HEK293 (cell line): ENCODE data around the gene TRUB1.

Source experiments
- KLF9 ChIP-seq: fragments of 450-650 bp; formaldehyde crosslinking; IDR thresholded peaks from 2 replicates; pipeline ENCODE4 v1.5.1; 2016; ENCODE audit warnings: missing biosample characterization, missing genetic modification characterization, low read depth
- PRDM1 ChIP-seq: fragments of 450-650 bp; formaldehyde crosslinking; IDR thresholded peaks from 2 replicates; pipeline ENCODE4; 2016; ENCODE audit warnings: missing biosample characterization, missing genetic modification characterization
- ZBTB1 ChIP-seq: fragments of 450-650 bp; formaldehyde crosslinking; IDR thresholded peaks from 2 replicates; pipeline ENCODE4 v1.5.1; 2016; ENCODE audit warnings: missing biosample characterization, missing genetic modification characterization
- ZBTB20 ChIP-seq: fragments of 450-650 bp; formaldehyde crosslinking; IDR thresholded peaks from 2 replicates; pipeline ENCODE4 v1.5.1; 2016; ENCODE audit warnings: missing biosample characterization, missing genetic modification characterization
- ZBTB8A ChIP-seq: fragments of 450-650 bp; formaldehyde crosslinking; IDR thresholded peaks from 2 replicates; pipeline ENCODE4 v1.5.1; 2016; ENCODE audit warnings: missing biosample characterization, missing genetic modification characterization
- ZNF335 ChIP-seq: fragments of 450-650 bp; formaldehyde crosslinking; conservative IDR thresholded peaks from 2 replicates; pipeline ENCODE4 v1.5.1; 2016; ENCODE audit warnings: missing biosample characterization, missing genetic modification characterization
- ZNF350 ChIP-seq: fragments of 450-650 bp; formaldehyde crosslinking; IDR thresholded peaks from 2 replicates; pipeline ENCODE4 v1.5.0; 2017; ENCODE audit warnings: missing biosample characterization, mild to moderate bottlenecking, missing genetic modification characterization
- ZNF426 ChIP-seq: fragments of 450-650 bp; formaldehyde crosslinking; IDR thresholded peaks from 2 replicates; pipeline ENCODE4 v1.5.1; 2017; ENCODE audit warnings: missing biosample characterization, missing genetic modification characterization, mild to moderate bottlenecking, inconsistent platforms, moderate library complexity
- ZNF473 ChIP-seq: fragments of 450-650 bp; formaldehyde crosslinking; IDR thresholded peaks from 2 replicates; pipeline ENCODE4 v1.5.1; 2017; ENCODE audit warnings: missing biosample characterization, missing genetic modification characterization
- ZNF48 ChIP-seq: fragments of 450-650 bp; formaldehyde crosslinking; IDR thresholded peaks from 2 replicates; pipeline ENCODE4 v1.5.1; 2016; ENCODE audit warnings: missing biosample characterization, missing genetic modification characterization
- ZNF561 ChIP-seq: fragments of 450-650 bp; IDR thresholded peaks from 2 replicates; pipeline ENCODE4 v1.5.1; 2018; ENCODE audit warnings: missing biosample characterization, missing genetic modification characterization, borderline replicate concordance
- ZNF629 ChIP-seq: fragments of 450-650 bp; formaldehyde crosslinking; IDR thresholded peaks from 2 replicates; pipeline ENCODE4 v1.5.1; 2017; ENCODE audit warnings: missing biosample characterization, missing genetic modification characterization
- ZNF658 ChIP-seq: fragments of 450-650 bp; formaldehyde crosslinking; IDR thresholded peaks from 2 replicates; pipeline ENCODE4; 2016; ENCODE audit warnings: missing biosample characterization, missing genetic modification characterization
- ZNF660 ChIP-seq: fragments of 450-650 bp; IDR thresholded peaks from 2 replicates; pipeline ENCODE4 v1.5.1; 2018; ENCODE audit warnings: missing biosample characterization, mild to moderate bottlenecking, missing genetic modification characterization
- ZNF701 ChIP-seq: fragments of 450-650 bp; formaldehyde crosslinking; IDR thresholded peaks from 2 replicates; pipeline ENCODE4 v1.5.1; 2016; ENCODE audit warnings: missing biosample characterization, missing genetic modification characterization
- ZNF747 ChIP-seq: fragments of 450-650 bp; formaldehyde crosslinking; IDR thresholded peaks from 2 replicates; pipeline ENCODE4 v1.5.1; 2016; ENCODE audit warnings: missing biosample characterization, missing genetic modification characterization
- TF ChIP-seq, protein P1 (sequence below): fragments of 450-650 bp; formaldehyde crosslinking; IDR thresholded peaks from 2 replicates; pipeline ENCODE4 v1.5.1; 2016; ENCODE audit warnings: missing biosample characterization, missing genetic modification characterization, low read depth
- TF ChIP-seq, protein P2 (sequence below): fragments of 450-650 bp; formaldehyde crosslinking; IDR thresholded peaks from 2 replicates; pipeline ENCODE4 v1.5.1; 2016; ENCODE audit warnings: missing biosample characterization, missing genetic modification characterization
- TF ChIP-seq, protein P3 (sequence below): fragments of 450-650 bp; formaldehyde crosslinking; IDR thresholded peaks from 2 replicates; pipeline ENCODE4 v1.5.1; 2016; ENCODE audit warnings: missing biosample characterization, missing genetic modification characterization
- TF ChIP-seq, protein P4 (sequence below): fragments of 450-650 bp; formaldehyde crosslinking; conservative IDR thresholded peaks from 2 replicates; pipeline ENCODE4 v1.5.1; 2016; ENCODE audit warnings: low read depth, missing biosample characterization, missing genetic modification characterization
- TF ChIP-seq, protein P5 (sequence below): fragments of 450-650 bp; formaldehyde crosslinking; IDR thresholded peaks from 2 replicates; pipeline ENCODE4 v1.5.1; 2017; ENCODE audit warnings: missing biosample characterization, mild to moderate bottlenecking, missing genetic modification characterization, moderate library complexity
- TF ChIP-seq, protein P6 (sequence below): fragments of 450-650 bp; formaldehyde crosslinking; IDR thresholded peaks from 2 replicates; pipeline ENCODE4 v1.5.1; 2016; ENCODE audit warnings: missing biosample characterization, missing genetic modification characterization
- TF ChIP-seq, protein P7 (sequence below): fragments of 450-650 bp; formaldehyde crosslinking; IDR thresholded peaks from 2 replicates; pipeline ENCODE4 v1.5.1; 2016; ENCODE audit warnings: missing biosample characterization, missing genetic modification characterization, borderline replicate concordance

TRUB1 gene

DNA sequence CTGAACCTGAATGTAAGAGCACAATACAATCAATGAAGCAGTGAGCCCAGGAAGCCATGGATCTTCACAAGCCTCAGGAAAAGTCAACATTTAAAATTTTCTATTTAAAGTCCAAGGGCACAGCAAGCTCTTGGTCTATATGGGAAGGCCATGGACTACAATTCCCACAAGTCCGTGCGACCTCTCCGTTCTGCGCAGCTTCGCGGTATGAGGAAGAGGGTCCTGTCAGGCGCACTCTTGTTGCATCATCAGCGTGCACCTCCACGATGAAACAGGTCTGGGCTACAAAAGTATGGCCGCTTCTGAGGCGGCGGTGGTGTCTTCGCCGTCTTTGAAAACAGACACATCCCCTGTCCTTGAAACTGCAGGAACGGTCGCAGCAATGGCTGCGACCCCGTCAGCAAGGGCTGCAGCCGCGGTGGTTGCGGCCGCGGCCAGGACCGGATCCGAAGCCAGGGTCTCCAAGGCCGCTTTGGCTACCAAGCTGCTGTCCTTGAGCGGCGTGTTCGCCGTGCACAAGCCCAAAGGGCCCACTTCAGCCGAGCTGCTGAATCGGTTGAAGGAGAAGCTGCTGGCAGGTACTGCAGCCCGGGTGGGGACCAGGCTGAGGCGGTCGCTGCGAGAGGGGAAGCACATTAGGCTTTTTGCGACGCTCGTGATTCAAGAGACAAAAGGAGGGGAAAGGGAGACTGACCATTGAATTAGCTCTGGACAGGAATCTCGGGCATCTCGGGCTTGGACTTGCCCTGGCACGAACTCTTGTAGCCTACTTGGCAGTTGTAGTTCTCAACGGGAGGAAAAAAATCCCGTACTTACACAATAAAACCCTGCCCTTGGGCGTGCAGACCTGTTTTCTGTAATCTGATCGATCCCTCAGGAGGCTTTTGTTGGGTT is at the start of gene TRUB1 (continued):
- TF ChIP-seq, protein P1, sequence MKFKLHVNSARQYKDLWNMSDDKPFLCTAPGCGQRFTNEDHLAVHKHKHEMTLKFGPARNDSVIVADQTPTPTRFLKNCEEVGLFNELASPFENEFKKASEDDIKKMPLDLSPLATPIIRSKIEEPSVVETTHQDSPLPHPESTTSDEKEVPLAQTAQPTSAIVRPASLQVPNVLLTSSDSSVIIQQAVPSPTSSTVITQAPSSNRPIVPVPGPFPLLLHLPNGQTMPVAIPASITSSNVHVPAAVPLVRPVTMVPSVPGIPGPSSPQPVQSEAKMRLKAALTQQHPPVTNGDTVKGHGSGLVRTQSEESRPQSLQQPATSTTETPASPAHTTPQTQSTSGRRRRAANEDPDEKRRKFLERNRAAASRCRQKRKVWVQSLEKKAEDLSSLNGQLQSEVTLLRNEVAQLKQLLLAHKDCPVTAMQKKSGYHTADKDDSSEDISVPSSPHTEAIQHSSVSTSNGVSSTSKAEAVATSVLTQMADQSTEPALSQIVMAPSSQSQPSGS (tag by site-specific recombination): peak; percentile 58
- TF ChIP-seq, protein P2, sequence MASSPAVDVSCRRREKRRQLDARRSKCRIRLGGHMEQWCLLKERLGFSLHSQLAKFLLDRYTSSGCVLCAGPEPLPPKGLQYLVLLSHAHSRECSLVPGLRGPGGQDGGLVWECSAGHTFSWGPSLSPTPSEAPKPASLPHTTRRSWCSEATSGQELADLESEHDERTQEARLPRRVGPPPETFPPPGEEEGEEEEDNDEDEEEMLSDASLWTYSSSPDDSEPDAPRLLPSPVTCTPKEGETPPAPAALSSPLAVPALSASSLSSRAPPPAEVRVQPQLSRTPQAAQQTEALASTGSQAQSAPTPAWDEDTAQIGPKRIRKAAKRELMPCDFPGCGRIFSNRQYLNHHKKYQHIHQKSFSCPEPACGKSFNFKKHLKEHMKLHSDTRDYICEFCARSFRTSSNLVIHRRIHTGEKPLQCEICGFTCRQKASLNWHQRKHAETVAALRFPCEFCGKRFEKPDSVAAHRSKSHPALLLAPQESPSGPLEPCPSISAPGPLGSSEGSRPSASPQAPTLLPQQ: peak; percentile 85
- TF ChIP-seq, protein P3, sequence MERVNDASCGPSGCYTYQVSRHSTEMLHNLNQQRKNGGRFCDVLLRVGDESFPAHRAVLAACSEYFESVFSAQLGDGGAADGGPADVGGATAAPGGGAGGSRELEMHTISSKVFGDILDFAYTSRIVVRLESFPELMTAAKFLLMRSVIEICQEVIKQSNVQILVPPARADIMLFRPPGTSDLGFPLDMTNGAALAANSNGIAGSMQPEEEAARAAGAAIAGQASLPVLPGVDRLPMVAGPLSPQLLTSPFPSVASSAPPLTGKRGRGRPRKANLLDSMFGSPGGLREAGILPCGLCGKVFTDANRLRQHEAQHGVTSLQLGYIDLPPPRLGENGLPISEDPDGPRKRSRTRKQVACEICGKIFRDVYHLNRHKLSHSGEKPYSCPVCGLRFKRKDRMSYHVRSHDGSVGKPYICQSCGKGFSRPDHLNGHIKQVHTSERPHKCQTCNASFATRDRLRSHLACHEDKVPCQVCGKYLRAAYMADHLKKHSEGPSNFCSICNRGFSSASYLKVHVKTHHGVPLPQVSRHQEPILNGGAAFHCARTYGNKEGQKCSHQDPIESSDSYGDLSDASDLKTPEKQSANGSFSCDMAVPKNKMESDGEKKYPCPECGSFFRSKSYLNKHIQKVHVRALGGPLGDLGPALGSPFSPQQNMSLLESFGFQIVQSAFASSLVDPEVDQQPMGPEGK (tag by site-specific recombination): no peak
- TF ChIP-seq ZNF660: peak; percentile 71; the same call in 1 of the 2 replicates
- TF ChIP-seq ZNF335 (tag by site-specific recombination): peak; percentile 92
- TF ChIP-seq ZNF658 (tag by site-specific recombination): no peak
- TF ChIP-seq PRDM1 (tag by site-specific recombination): no peak
- TF ChIP-seq, protein P4, sequence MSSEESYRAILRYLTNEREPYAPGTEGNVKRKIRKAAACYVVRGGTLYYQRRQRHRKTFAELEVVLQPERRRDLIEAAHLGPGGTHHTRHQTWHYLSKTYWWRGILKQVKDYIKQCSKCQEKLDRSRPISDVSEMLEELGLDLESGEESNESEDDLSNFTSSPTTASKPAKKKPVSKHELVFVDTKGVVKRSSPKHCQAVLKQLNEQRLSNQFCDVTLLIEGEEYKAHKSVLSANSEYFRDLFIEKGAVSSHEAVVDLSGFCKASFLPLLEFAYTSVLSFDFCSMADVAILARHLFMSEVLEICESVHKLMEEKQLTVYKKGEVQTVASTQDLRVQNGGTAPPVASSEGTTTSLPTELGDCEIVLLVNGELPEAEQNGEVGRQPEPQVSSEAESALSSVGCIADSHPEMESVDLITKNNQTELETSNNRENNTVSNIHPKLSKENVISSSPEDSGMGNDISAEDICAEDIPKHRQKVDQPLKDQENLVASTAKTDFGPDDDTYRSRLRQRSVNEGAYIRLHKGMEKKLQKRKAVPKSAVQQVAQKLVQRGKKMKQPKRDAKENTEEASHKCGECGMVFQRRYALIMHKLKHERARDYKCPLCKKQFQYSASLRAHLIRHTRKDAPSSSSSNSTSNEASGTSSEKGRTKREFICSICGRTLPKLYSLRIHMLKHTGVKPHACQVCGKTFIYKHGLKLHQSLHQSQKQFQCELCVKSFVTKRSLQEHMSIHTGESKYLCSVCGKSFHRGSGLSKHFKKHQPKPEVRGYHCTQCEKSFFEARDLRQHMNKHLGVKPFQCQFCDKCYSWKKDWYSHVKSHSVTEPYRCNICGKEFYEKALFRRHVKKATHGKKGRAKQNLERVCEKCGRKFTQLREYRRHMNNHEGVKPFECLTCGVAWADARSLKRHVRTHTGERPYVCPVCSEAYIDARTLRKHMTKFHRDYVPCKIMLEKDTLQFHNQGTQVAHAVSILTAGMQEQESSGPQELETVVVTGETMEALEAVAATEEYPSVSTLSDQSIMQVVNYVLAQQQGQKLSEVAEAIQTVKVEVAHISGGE (tag by site-specific recombination): peak; percentile 30; the same call in 1 of the 2 replicates
- TF ChIP-seq ZNF561 (tag by site-specific recombination): no peak
- TF ChIP-seq, protein P5, sequence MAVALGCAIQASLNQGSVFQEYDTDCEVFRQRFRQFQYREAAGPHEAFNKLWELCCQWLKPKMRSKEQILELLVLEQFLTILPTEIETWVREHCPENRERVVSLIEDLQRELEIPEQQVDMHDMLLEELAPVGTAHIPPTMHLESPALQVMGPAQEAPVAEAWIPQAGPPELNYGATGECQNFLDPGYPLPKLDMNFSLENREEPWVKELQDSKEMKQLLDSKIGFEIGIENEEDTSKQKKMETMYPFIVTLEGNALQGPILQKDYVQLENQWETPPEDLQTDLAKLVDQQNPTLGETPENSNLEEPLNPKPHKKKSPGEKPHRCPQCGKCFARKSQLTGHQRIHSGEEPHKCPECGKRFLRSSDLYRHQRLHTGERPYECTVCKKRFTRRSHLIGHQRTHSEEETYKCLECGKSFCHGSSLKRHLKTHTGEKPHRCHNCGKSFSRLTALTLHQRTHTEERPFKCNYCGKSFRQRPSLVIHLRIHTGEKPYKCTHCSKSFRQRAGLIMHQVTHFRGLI (tag by site-specific recombination): no peak
- TF ChIP-seq ZNF701 (tag by site-specific recombination): no peak
- TF ChIP-seq KLF9 (tag by site-specific recombination): no peak
- no peak for TF ChIP-seq ZNF473
- no peak for TF ChIP-seq ZNF426 (tag by site-specific recombination)
- TF ChIP-seq ZBTB20: no peak; the same call in 1 of the 2 replicates
- peak; percentile 36; the same call in 1 of the 2 replicates for TF ChIP-seq ZBTB8A (tag by site-specific recombination)
- TF ChIP-seq, protein P6, sequence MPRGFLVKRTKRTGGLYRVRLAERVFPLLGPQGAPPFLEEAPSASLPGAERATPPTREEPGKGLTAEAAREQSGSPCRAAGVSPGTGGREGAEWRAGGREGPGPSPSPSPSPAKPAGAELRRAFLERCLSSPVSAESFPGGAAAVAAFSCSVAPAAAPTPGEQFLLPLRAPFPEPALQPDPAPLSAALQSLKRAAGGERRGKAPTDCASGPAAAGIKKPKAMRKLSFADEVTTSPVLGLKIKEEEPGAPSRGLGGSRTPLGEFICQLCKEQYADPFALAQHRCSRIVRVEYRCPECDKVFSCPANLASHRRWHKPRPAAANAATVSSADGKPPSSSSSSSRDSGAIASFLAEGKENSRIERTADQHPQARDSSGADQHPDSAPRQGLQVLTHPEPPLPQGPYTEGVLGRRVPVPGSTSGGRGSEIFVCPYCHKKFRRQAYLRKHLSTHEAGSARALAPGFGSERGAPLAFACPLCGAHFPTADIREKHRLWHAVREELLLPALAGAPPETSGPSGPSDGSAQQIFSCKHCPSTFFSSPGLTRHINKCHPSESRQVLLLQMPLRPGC (tag by site-specific recombination): 0 out of 2 replicates have a peak, but pooled peaks have one; percentile 21
- no peak for TF ChIP-seq ZNF350
- peak; percentile 84 for TF ChIP-seq ZNF629 (tag by site-specific recombination)
- TF ChIP-seq, protein P7, sequence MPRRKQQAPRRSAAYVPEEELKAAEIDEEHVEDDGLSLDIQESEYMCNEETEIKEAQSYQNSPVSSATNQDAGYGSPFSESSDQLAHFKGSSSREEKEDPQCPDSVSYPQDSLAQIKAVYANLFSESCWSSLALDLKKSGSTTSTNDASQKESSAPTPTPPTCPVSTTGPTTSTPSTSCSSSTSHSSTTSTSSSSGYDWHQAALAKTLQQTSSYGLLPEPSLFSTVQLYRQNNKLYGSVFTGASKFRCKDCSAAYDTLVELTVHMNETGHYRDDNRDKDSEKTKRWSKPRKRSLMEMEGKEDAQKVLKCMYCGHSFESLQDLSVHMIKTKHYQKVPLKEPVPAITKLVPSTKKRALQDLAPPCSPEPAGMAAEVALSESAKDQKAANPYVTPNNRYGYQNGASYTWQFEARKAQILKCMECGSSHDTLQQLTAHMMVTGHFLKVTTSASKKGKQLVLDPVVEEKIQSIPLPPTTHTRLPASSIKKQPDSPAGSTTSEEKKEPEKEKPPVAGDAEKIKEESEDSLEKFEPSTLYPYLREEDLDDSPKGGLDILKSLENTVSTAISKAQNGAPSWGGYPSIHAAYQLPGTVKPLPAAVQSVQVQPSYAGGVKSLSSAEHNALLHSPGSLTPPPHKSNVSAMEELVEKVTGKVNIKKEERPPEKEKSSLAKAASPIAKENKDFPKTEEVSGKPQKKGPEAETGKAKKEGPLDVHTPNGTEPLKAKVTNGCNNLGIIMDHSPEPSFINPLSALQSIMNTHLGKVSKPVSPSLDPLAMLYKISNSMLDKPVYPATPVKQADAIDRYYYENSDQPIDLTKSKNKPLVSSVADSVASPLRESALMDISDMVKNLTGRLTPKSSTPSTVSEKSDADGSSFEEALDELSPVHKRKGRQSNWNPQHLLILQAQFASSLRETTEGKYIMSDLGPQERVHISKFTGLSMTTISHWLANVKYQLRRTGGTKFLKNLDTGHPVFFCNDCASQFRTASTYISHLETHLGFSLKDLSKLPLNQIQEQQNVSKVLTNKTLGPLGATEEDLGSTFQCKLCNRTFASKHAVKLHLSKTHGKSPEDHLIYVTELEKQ (tag by site-specific recombination): no peak
- TF ChIP-seq ZBTB1 (tag by site-specific recombination): no peak
- no peak for TF ChIP-seq ZNF747
- no peak for TF ChIP-seq ZNF48 (tag by site-specific recombination)
